Breast epithelium (tissue), 4 donors: ENCODE results near the gene POC5. TPM values are rescaled to one million over a fixed set of nuclear protein-coding genes. Genes with fewer than 3 reads are reported as not detected.
"Not testable (repeated sequence)": the region's sequence is repeated elsewhere in the genome, so short reads cannot be mapped to it uniquely, and the experiment has no call there.

Experiments used
- DNase-seq, 2 donors: peaks; one replicate each; pipeline ENCODE4 v3.0.0-alpha.2; 2019; ENCODE audit warnings: low spot score in 2 of 2
- H3K27ac ChIP-seq, 2 donors: fragments of 200-600 bp; sonication (generic) in 1 of 2; one replicate each; pipeline ENCODE4 v1.5.1; 2016 to 2019; ENCODE audit warnings: mild to moderate bottlenecking in 1 of 2
- H3K27me3 ChIP-seq, 2 donors: fragments of 200-600 bp; sonication (generic) in 1 of 2; one replicate each; pipeline versions ENCODE4 v1.5.1 to v1.6.0; 2017 to 2019; ENCODE audit warnings: control low read depth in 1 of 2, mild to moderate bottlenecking in 1 of 2
- H3K36me3 ChIP-seq: fragments of 200-600 bp; one replicate; pipeline ENCODE4 v1.5.1; 2019
- H3K4me1 ChIP-seq, 2 donors: fragments of 200-600 bp; sonication (generic); one replicate each; pipeline ENCODE4 v1.5.1; 2016 to 2019; ENCODE audit warnings: control low read depth in 1 of 2
- H3K4me3 ChIP-seq, 3 donors: fragments of 200-600 bp; sonication (generic); 1 replicate in 2 of 3; 2 replicates in 1 of 3; pipeline ENCODE4 v1.5.1; 2016 to 2019; ENCODE audit warnings: mild to moderate bottlenecking in 3 of 3, moderate library complexity in 2 of 3
- H3K9me3 ChIP-seq, 2 donors: fragments of 200-600 bp; sonication (generic) in 1 of 2; one replicate each; pipeline ENCODE4 v1.5.1; 2016 to 2019; ENCODE audit warnings: control low read depth in 1 of 2
- CTCF ChIP-seq, 3 donors: fragments of 450-650 bp; IDR thresholded peaks; one replicate each; pipeline ENCODE4 v1.5.1; 2016 to 2017; ENCODE audit warnings: antibody characterized with exemption in 3 of 3, mild to moderate bottlenecking in 3 of 3, moderate library complexity in 3 of 3
- POLR2A ChIP-seq: fragments of 450-650 bp; IDR thresholded peaks from one replicate; pipeline ENCODE4 v1.6.1; 2016; ENCODE audit warnings: antibody characterized with exemption, mild to moderate bottlenecking, moderate library complexity
- POLR2AphosphoS5 ChIP-seq, 3 donors: sonication (generic); formaldehyde crosslinking; IDR thresholded peaks; one replicate each; pipeline ENCODE4 v1.6.1; 2017; ENCODE audit warnings: antibody characterized with exemption in 3 of 3
- intact Hi-C: fragments of 100-400 bp; cut with DNase I; formaldehyde crosslinking; loops from one replicate; pipeline ENCODE4 v1.15.1; 2023; ENCODE audit warnings: low total_unique reads
- total RNA-seq, 3 donors: library from RNA; depleted of rRNA; stranded (reverse); fragments of >200 nt; gene quantifications; one replicate each; pipeline ENCODE4 v1.1.0, GENCODE V29; 2016

POC5 gene
- total RNA-seq, 3 donors from 2014 or later: 8.2 to 22.9 (median 18.9) TPM

DNA sequence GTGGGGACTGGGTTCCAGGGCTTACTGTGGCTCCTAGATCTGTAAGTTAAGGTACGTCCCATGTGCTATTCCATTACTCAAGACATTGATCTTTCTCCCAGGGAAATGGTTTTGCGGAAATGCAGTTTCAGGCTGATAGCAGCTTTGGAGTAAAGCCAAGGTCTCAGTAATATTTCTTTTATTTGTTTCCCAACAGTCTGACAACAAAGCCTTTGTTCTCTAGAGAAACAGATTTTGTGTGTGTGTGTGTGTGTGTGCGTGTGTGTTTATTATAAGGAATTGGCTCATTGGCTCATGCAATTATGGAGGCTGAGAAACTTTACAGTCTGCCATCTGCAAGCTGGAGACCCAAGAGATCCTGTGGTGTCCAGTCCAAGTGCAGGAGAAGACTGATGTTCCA lies 12.1 kb upstream of the POC5 start:
- Histone ChIP-seq H3K27ac (no peak overlapping the region), H3K4me1 (no peaks in the 10 kb centered on the region), H3K36me3 (no peaks in the 10 kb centered on the region), H3K9me3 (no peaks in the 10 kb centered on the region), H3K27me3 (no peaks in the 10 kb centered on the region), H3K4me3 (no peak overlapping the region)
- DNase-seq: no peak
- no peak for TF ChIP-seq POLR2A
- TF ChIP-seq POLR2AphosphoS5 (IDR thresholded peaks at IDR 0.05): no peak
- intact Hi-C loops: no loop called here

DNA sequence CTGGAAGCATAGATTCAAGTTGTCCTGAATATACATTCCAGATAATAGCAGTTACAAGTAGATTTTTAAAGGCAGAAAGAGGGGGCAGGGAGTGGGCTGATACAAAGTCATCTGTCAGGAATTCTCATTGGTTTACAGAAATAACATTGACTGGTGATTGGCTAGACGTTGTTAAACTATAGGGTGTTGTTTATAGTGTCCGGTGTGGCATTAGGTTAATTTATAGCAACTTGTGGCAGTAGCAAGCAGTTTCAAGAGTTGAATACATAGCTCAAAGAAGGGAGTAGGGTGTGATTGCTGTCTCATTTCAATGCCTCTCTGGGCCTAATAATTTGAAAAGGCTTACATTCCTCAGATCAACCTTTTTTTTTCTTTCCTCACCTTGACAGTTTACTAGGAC lies 10.7 kb upstream of the POC5 start:
- intact Hi-C loops: no loop called here
- Histone ChIP-seq H3K4me3 (no peak overlapping the region), H3K27ac (no peak overlapping the region), H3K9me3 (no peaks in the 10 kb centered on the region), H3K4me1 (no peaks in the 10 kb centered on the region), H3K36me3 (no peaks in the 10 kb centered on the region), H3K27me3 (no peaks in the 10 kb centered on the region)
- no peak for DNase-seq
- TF ChIP-seq POLR2A (no peak), POLR2AphosphoS5 (IDR thresholded peaks at IDR 0.05) (no peak), CTCF (IDR thresholded peaks at IDR 0.05) (no peak)

DNA sequence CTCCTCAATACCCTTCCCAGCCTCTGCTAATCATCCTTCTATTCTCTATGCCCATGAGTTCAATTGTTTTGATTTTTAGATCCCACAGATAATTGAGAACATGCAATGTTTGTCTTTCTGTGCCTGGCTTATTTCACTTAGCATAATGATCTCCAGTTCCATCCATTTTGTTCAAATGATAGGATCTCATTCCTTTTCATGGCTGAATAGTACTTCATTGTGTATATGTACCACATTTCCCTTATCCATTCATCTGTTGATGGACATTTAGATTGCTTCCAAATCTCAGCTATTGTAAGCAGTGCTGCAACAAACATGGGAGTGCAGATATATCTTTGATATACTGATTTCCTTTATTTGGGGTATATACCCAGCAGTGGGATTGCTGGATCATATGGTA lies 9.0 kb upstream of the POC5 start:
- intact Hi-C loops, H3K4me1 ChIP-seq, H3K4me3 ChIP-seq, H3K9me3 ChIP-seq, H3K27ac ChIP-seq, H3K27me3 ChIP-seq, DNase-seq, H3K36me3 ChIP-seq: not testable (repeated sequence)

- TF ChIP-seq POLR2AphosphoS5 (IDR thresholded peaks at IDR 0.05): no peak
- TF ChIP-seq POLR2A: no peak
- Histone ChIP-seq H3K4me1 (no peaks in the 10 kb centered on the region), H3K9me3 (no peaks in the 10 kb centered on the region), H3K36me3 (no peaks in the 10 kb centered on the region), H3K27ac (no peak overlapping the region), H3K27me3 (no peaks in the 10 kb centered on the region), H3K4me3 (no peak overlapping the region)
- DNase-seq: no peak
- intact Hi-C loops: no loop called here
These were observed 6.1 kb upstream of the POC5 start for GRCh38 chr5:75723378-75723777.

DNA sequence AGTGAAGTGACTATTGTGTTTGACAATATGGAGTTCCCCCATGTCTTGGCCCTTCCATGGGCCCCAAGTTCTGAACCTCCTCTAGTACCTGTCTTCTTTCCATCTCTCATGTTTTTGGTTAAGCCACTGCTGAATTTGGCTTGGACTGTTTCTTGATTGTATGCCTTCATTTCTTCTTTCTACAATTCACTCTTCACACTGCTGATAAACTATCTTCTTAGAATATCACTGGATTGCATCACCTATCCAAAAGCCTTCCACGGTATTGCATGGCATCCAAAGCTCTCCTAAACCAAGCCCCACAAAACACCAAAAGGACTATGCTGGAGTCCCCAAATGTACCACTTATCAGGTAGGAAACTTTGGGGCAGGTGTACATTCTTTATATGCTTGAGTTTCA lies 4.3 kb upstream of the POC5 start:
- H3K4me1 ChIP-seq: peaks cover 0 to 2% of the 10 kb centered on the region in 2 donors
- no peaks in the 10 kb centered on the region for H3K9me3 ChIP-seq
- TF ChIP-seq CTCF (IDR thresholded peaks at IDR 0.05): no peak
- no peak for TF ChIP-seq POLR2AphosphoS5 (IDR thresholded peaks at IDR 0.05)
- TF ChIP-seq POLR2A: no peak
- H3K27ac ChIP-seq: no peak overlapping the region
- no peaks in the 10 kb centered on the region for H3K36me3 ChIP-seq
- no peaks in the 10 kb centered on the region for H3K27me3 ChIP-seq
- intact Hi-C loops: no loop called here
- DNase-seq: no peak
- no peak overlapping the region for H3K4me3 ChIP-seq

DNA sequence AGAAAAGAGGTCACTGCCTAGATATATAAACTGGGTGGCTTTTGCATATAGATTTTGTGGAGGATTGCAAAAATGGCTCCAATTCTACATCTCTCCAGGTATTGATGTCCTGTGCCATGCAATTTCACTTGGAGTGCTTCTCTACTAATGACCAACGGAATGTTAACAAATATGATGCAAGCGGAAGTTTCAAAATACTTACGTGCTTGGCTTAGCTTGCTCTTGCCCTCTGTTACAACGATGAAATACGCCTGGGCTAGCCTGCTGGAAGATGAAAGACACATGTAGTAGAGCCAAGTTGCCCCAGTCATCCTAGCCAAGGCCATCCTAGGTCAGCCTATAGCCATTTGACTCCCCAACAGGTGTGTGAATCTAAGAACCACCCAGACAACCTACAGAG lies 3.6 kb upstream of the POC5 start:
- intact Hi-C loops: no loop called here
- no peaks in the 10 kb centered on the region for H3K27me3 ChIP-seq
- TF ChIP-seq POLR2A (no peak), POLR2AphosphoS5 (IDR thresholded peaks at IDR 0.05) (no peak), CTCF (IDR thresholded peaks at IDR 0.05) (no peak)
- H3K4me3 ChIP-seq: no peak overlapping the region
- H3K27ac ChIP-seq: no peak overlapping the region
- H3K9me3 ChIP-seq: no peaks in the 10 kb centered on the region
- no peak for DNase-seq
- no peaks in the 10 kb centered on the region for H3K36me3 ChIP-seq
- H3K4me1 ChIP-seq: peaks cover 2 to 9% of the 10 kb centered on the region in 2 donors

GRCh38 chr5:75716715-75717081 lies 539 bp downstream of the POC5 start:
- Histone ChIP-seq H3K9me3 (no peaks in the 10 kb centered on the region), H3K4me1 (peaks cover 2 to 10% of the 10 kb centered on the region in 2 donors), H3K27ac (peak overlapping the region; percentile 82 to 91), H3K27me3 (no peaks in the 10 kb centered on the region), H3K36me3 (peaks cover 6% of the 10 kb centered on the region), H3K4me3 (peak overlapping the region; percentile 68 to 88 (median 80))
- intact Hi-C loops: no loop called here
- TF ChIP-seq POLR2AphosphoS5 (IDR thresholded peaks at IDR 0.05): no peak
- TF ChIP-seq POLR2A: no peak
- no peak for TF ChIP-seq CTCF (IDR thresholded peaks at IDR 0.05)
- DNase-seq: no peak
